T-helper 2 cell treated with Interferon-gamma antibody and Interleukin-4, amounts not matched to agents 5 μg/mL and 100 μg/mL, for 36 hours (primary cell): Measurements from ENCODE around the gene KIAA0040.
A peak's percentile ranks its signal among the peaks of the same experiment; 100 is the strongest.

Experiments
- DNase-seq: peaks from one replicate; pipeline ENCODE4 v3.0.0; 2021; ENCODE audit warnings: low spot score
- H3K27ac Mint-ChIP-seq: one replicate; pipeline ENCODE4 v1.8.0; 2021; ENCODE audit warnings: mild to moderate bottlenecking, mixed read lengths
- H3K27me3 Mint-ChIP-seq: one replicate; pipeline ENCODE4 v1.8.0; 2021; ENCODE audit warnings: low read depth, mixed read lengths
- H3K36me3 Mint-ChIP-seq: one replicate; pipeline ENCODE4 v1.8.0; 2021; ENCODE audit warnings: low read depth, mixed read lengths
- H3K4me1 Mint-ChIP-seq: one replicate; pipeline ENCODE4 v1.8.0; 2021; ENCODE audit warnings: low read depth, mixed read lengths
- H3K4me3 Mint-ChIP-seq: one replicate; pipeline ENCODE4 v1.8.0; 2022; ENCODE audit warnings: mild to moderate bottlenecking, moderate library complexity, mixed read lengths
- H3K9me3 Mint-ChIP-seq: one replicate; pipeline ENCODE4 v1.8.0; 2021; ENCODE audit warnings: mixed read lengths

KIAA0040 gene

GRCh38 chr1:175192630-175193526 lies at the start of gene KIAA0040:
TSS of gene KIAA0040 (minus strand) at chr1:175192776. CDS start at chr1:175161013, 31,763 bp downstream.
- DNase-seq: peak; percentile 54
- Mint-ChIP-seq H3K4me1 (peaks cover 52% of the 10 kb centered on the region), H3K27me3 (no peaks in the 10 kb centered on the region), H3K9me3 (no peaks in the 10 kb centered on the region), H3K36me3 (peaks cover 41% of the 10 kb centered on the region), H3K27ac (peak within 1 kb of the TSS; percentile 67), H3K4me3 (peak within 1 kb of the TSS; percentile 98)

- Mint-ChIP-seq H3K27ac (peak overlapping the region; percentile 32), H3K4me3 (peak overlapping the region; percentile 29)
Measured at GRCh38 chr1:175237389-175237788, 44.8 kb upstream of the KIAA0040 start.

GRCh38 chr1:175234639-175235038 lies 42.1 kb upstream of the KIAA0040 start:
- Mint-ChIP-seq H3K9me3 (peaks cover 25% of the 10 kb centered on the region), H3K27ac (no peak overlapping the region), H3K36me3 (peaks cover 8% of the 10 kb centered on the region), H3K27me3 (no peaks in the 10 kb centered on the region), H3K4me1 (peaks cover 30% of the 10 kb centered on the region), H3K4me3 (no peak overlapping the region)
- no peak for DNase-seq

More at GRCh38 chr1:175237389-175237788, 44.8 kb upstream of the KIAA0040 start:
- DNase-seq: no peak
- Mint-ChIP-seq H3K27me3 (peaks cover 11% of the 10 kb centered on the region), H3K4me1 (peaks cover 30% of the 10 kb centered on the region), H3K36me3 (peaks cover 8% of the 10 kb centered on the region), H3K9me3 (peaks cover 23% of the 10 kb centered on the region)

GRCh38 chr1:175232335-175232734 lies 39.8 kb upstream of the KIAA0040 start:
- peaks cover 25% of the 10 kb centered on the region for H3K4me1 Mint-ChIP-seq
- peaks cover 5% of the 10 kb centered on the region for H3K36me3 Mint-ChIP-seq
- no peak for DNase-seq
- no peaks in the 10 kb centered on the region for H3K27me3 Mint-ChIP-seq
- H3K27ac Mint-ChIP-seq: no peak overlapping the region
- peaks cover 21% of the 10 kb centered on the region for H3K9me3 Mint-ChIP-seq
- no peak overlapping the region for H3K4me3 Mint-ChIP-seq

GRCh38 chr1:175225805-175226129 lies 33.2 kb upstream of the KIAA0040 start:
- Mint-ChIP-seq H3K36me3 (no peaks in the 10 kb centered on the region), H3K4me1 (no peaks in the 10 kb centered on the region)

GRCh38 chr1:175222296-175222938 lies 29.8 kb upstream of the KIAA0040 start:
- Mint-ChIP-seq H3K27me3 (no peaks in the 10 kb centered on the region), H3K4me1 (peaks cover 14% of the 10 kb centered on the region), H3K9me3 (no peaks in the 10 kb centered on the region), H3K36me3 (no peaks in the 10 kb centered on the region), H3K4me3 (no peak overlapping the region), H3K27ac (no peak overlapping the region)
- DNase-seq: no peak

More at GRCh38 chr1:175225805-175226129, 33.2 kb upstream of the KIAA0040 start:
- no peak overlapping the region for H3K27ac Mint-ChIP-seq
- H3K27me3 Mint-ChIP-seq: no peaks in the 10 kb centered on the region
- no peaks in the 10 kb centered on the region for H3K9me3 Mint-ChIP-seq
- no peak for DNase-seq
- no peak overlapping the region for H3K4me3 Mint-ChIP-seq

GRCh38 chr1:175221557-175222175 lies 29.1 kb upstream of the KIAA0040 start:
- DNase-seq: no peak
- Mint-ChIP-seq H3K9me3 (no peaks in the 10 kb centered on the region), H3K4me1 (peaks cover 14% of the 10 kb centered on the region), H3K36me3 (no peaks in the 10 kb centered on the region), H3K27ac (no peak overlapping the region), H3K27me3 (no peaks in the 10 kb centered on the region), H3K4me3 (no peak overlapping the region)

GRCh38 chr1:175220853-175221556 lies 28.4 kb upstream of the KIAA0040 start:
- no peak for DNase-seq
- no peak overlapping the region for H3K4me3 Mint-ChIP-seq
- H3K27me3 Mint-ChIP-seq: no peaks in the 10 kb centered on the region
- peaks cover 14% of the 10 kb centered on the region for H3K4me1 Mint-ChIP-seq
- no peaks in the 10 kb centered on the region for H3K36me3 Mint-ChIP-seq
- H3K9me3 Mint-ChIP-seq: no peaks in the 10 kb centered on the region
- H3K27ac Mint-ChIP-seq: no peak overlapping the region

GRCh38 chr1:175219774-175220173 lies 27.2 kb upstream of the KIAA0040 start:
- no peak for DNase-seq
- peaks cover 14% of the 10 kb centered on the region for H3K4me1 Mint-ChIP-seq

GRCh38 chr1:175218786-175219434 lies 26.3 kb upstream of the KIAA0040 start:
- H3K9me3 Mint-ChIP-seq: peaks cover 4% of the 10 kb centered on the region
- H3K27ac Mint-ChIP-seq: no peak overlapping the region
- DNase-seq: no peak
- H3K27me3 Mint-ChIP-seq: no peaks in the 10 kb centered on the region
- H3K36me3 Mint-ChIP-seq: no peaks in the 10 kb centered on the region
- H3K4me1 Mint-ChIP-seq: peaks cover 14% of the 10 kb centered on the region
- H3K4me3 Mint-ChIP-seq: no peak overlapping the region

More at GRCh38 chr1:175219774-175220173, 27.2 kb upstream of the KIAA0040 start:
- no peaks in the 10 kb centered on the region for H3K9me3 Mint-ChIP-seq
- H3K36me3 Mint-ChIP-seq: no peaks in the 10 kb centered on the region
- no peaks in the 10 kb centered on the region for H3K27me3 Mint-ChIP-seq
- H3K4me3 Mint-ChIP-seq: no peak overlapping the region
- H3K27ac Mint-ChIP-seq: no peak overlapping the region

- Mint-ChIP-seq H3K36me3 (peaks cover 4% of the 10 kb centered on the region), H3K27me3 (no peaks in the 10 kb centered on the region), H3K27ac (no peak overlapping the region), H3K4me1 (peaks cover 19% of the 10 kb centered on the region), H3K4me3 (no peak overlapping the region), H3K9me3 (peaks cover 12% of the 10 kb centered on the region)
- no peak for DNase-seq
Measured at GRCh38 chr1:175217721-175218531, 25.4 kb upstream of the KIAA0040 start.

- DNase-seq: no peak
- no peak overlapping the region for H3K4me3 Mint-ChIP-seq
- H3K36me3 Mint-ChIP-seq: peaks cover 4% of the 10 kb centered on the region
Measured at GRCh38 chr1:175216444-175216843, 23.9 kb upstream of the KIAA0040 start.

More at GRCh38 chr1:175216444-175216843, 23.9 kb upstream of the KIAA0040 start:
- H3K27me3 Mint-ChIP-seq: no peaks in the 10 kb centered on the region
- H3K27ac Mint-ChIP-seq: no peak overlapping the region
- peaks cover 33% of the 10 kb centered on the region for H3K4me1 Mint-ChIP-seq
- H3K9me3 Mint-ChIP-seq: peaks cover 12% of the 10 kb centered on the region
